HepG2 (cell line): ENCODE results near the gene SERTAD1. TPM values are rescaled to one million over a fixed set of nuclear protein-coding genes. Genes with fewer than 3 reads are reported as not detected.

Experiments used
- BHLHE40 ChIP-seq: IDR thresholded peaks from 2 replicates; pipeline ENCODE4 v1.6.1; 2011; ENCODE audit warnings: low read length, improper control_type of control experiment
- FOXK1 ChIP-seq: sonication (generic); formaldehyde crosslinking; IDR thresholded peaks from 2 replicates; pipeline ENCODE4 v1.4.0; 2020; ENCODE audit warnings: low read depth, missing genetic modification reagents, borderline replicate concordance
- HOXA5 ChIP-seq: sonication (generic); formaldehyde crosslinking; IDR thresholded peaks from 2 replicates; pipeline ENCODE4 v1.4.0; 2020; ENCODE audit warnings: missing genetic modification reagents
- KMT2B ChIP-seq: IDR thresholded peaks from 2 replicates; pipeline ENCODE4 v1.6.1; 2016; ENCODE audit warnings: missing genetic modification reagents, missing compliant biosample characterization
- SP1 ChIP-seq, 2 experiments: fragments of 450-650 bp in 1 of 2; sonication (generic) in 1 of 2; formaldehyde crosslinking in 1 of 2; IDR thresholded peaks; 2 replicates each; pipeline versions ENCODE4 v1.4.0 to v1.6.1; 2016 to 2020; ENCODE audit warnings: missing genetic modification reagents in 1 of 2
- SPEN ChIP-seq: sonication (generic); formaldehyde crosslinking; IDR thresholded peaks from 2 replicates; pipeline ENCODE4 v1.5.1; 2020; ENCODE audit warnings: low read depth, mild to moderate bottlenecking, missing genetic modification reagents
- ZC3H13 ChIP-seq: sonication (generic); formaldehyde crosslinking; IDR thresholded peaks from 2 replicates; pipeline ENCODE4 v1.8.1; 2023; ENCODE audit warnings: mild to moderate bottlenecking, missing genetic modification reagents, moderate library complexity
- ZNF292 ChIP-seq: sonication (generic); formaldehyde crosslinking; IDR thresholded peaks from 2 replicates; pipeline ENCODE4 v1.8.1; 2022; ENCODE audit warnings: mild to moderate bottlenecking, low read depth, missing genetic modification reagents, borderline replicate concordance
- ZNF660 ChIP-seq: sonication (generic); formaldehyde crosslinking; IDR thresholded peaks from 2 replicates; pipeline ENCODE4 v1.5.1; 2020; ENCODE audit warnings: mild to moderate bottlenecking, low read depth, missing genetic modification reagents, borderline replicate concordance
- ZNF788 ChIP-seq: sonication (generic); formaldehyde crosslinking; IDR thresholded peaks from 2 replicates; pipeline ENCODE4 v1.5.0; 2020; ENCODE audit warnings: mild to moderate bottlenecking, missing genetic modification reagents, borderline replicate concordance
- ZSCAN21 ChIP-seq: sonication (generic); formaldehyde crosslinking; IDR thresholded peaks from 2 replicates; pipeline ENCODE4 v1.8.0; 2022; ENCODE audit warnings: mild to moderate bottlenecking, missing genetic modification reagents, moderate library complexity, borderline replicate concordance
- polyA plus RNA-seq, 8 experiments: library from polyadenylated mRNA; depleted of rRNA in 3 of 8; stranded (reverse) in 7 of 8; unstranded in 1 of 8; fragments of >200 nt; fragmentation: Illumina TruSeq in 4 of 8; extraction: Trizol in 4 of 8; gene quantifications; 2 replicates each; pipeline versions ENCODE4 v1.2.1 to v1.2.3, GENCODE V29; 2011 to 2016; ENCODE audit warnings: low read depth in 4 of 8, missing spikeins in 1 of 8, mixed read lengths in 1 of 8; ENCODE audit not compliant: insufficient read depth in 1 of 8
- total RNA-seq, 5 experiments: library from RNA; depleted of rRNA; stranded (reverse); fragments of >200 nt; fragmentation: Illumina TruSeq; extraction: Trizol; gene quantifications; 2 replicates each; pipeline ENCODE4 v1.2.3, GENCODE V29; 2016; ENCODE audit warnings: low read depth in 1 of 5
- TF ChIP-seq, protein P1 (sequence below): sonication (generic); formaldehyde crosslinking; IDR thresholded peaks from 2 replicates; pipeline ENCODE4 v1.5.0; 2020; ENCODE audit warnings: missing genetic modification reagents
- TF ChIP-seq, protein P2 (sequence below): sonication (generic); formaldehyde crosslinking; IDR thresholded peaks from 2 replicates; pipeline ENCODE4 v1.4.0; 2020; ENCODE audit warnings: missing genetic modification reagents, borderline replicate concordance
- TF ChIP-seq, protein P3 (sequence below): sonication (generic); formaldehyde crosslinking; IDR thresholded peaks from 2 replicates; pipeline ENCODE4 v1.4.0; 2020; ENCODE audit warnings: missing genetic modification reagents
- TF ChIP-seq, protein P4 (sequence below): sonication (generic); formaldehyde crosslinking; IDR thresholded peaks from 2 replicates; pipeline ENCODE4 v1.4.0; 2020; ENCODE audit warnings: missing genetic modification reagents, low read depth, mild to moderate bottlenecking, borderline replicate concordance
- TF ChIP-seq, protein P5 (sequence below): sonication (generic); formaldehyde crosslinking; IDR thresholded peaks from 2 replicates; pipeline ENCODE4 v1.5.0; 2020; ENCODE audit warnings: missing genetic modification reagents, mild to moderate bottlenecking, borderline replicate concordance
- TF ChIP-seq, protein P6 (sequence below): IDR thresholded peaks from 2 replicates; pipeline ENCODE4 v1.6.1; 2018; ENCODE audit warnings: missing genetic modification reagents

Gene SERTAD1
- total and polyA plus RNA-seq, 2 of the 13 experiments (the other 11 are each of a cell fraction or from before 2014, with no cell fraction given) = 4.3 to 4.5 TPM

DNA sequence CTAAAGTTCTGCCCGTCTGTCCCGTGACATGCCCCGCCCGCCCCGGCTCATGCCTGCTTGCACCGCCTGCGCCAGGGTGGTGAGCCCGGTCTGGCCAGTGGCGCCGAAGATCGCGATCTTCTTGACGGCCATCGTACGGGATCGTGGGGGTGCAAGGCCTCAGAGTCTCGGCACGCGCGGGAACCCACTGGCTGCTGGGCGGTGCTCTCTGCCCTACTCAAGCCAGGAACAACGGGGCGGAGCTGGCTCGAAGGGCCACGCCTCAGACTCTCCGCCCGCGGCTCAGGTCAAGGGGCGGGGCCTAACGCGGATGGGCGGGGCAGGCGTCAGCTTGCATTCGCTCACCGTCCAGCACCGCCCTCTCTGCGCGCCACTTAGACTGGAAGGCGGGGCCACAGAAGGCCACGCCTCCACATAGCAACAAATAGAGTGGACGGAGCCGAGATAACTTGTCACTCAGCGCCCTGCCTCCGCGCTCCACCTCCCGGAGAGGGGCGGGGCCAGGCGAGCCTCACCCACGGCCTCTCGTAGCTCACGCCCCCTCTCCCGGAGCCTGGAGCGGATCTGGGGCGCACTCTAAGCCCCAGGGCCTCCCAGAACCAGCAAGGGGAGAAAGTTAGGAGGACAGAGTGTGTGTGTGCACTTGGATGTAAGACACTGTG, 39.9 kb upstream of the SERTAD1 start, which contains the start of gene BLVRB (continued):
- TF ChIP-seq, protein P1, sequence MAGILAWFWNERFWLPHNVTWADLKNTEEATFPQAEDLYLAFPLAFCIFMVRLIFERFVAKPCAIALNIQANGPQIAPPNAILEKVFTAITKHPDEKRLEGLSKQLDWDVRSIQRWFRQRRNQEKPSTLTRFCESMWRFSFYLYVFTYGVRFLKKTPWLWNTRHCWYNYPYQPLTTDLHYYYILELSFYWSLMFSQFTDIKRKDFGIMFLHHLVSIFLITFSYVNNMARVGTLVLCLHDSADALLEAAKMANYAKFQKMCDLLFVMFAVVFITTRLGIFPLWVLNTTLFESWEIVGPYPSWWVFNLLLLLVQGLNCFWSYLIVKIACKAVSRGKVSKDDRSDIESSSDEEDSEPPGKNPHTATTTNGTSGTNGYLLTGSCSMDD (CRISPR knock-in tag) = 0 out of 2 replicates have a peak, but pooled peaks have one; percentile 58
- TF ChIP-seq, protein P2, sequence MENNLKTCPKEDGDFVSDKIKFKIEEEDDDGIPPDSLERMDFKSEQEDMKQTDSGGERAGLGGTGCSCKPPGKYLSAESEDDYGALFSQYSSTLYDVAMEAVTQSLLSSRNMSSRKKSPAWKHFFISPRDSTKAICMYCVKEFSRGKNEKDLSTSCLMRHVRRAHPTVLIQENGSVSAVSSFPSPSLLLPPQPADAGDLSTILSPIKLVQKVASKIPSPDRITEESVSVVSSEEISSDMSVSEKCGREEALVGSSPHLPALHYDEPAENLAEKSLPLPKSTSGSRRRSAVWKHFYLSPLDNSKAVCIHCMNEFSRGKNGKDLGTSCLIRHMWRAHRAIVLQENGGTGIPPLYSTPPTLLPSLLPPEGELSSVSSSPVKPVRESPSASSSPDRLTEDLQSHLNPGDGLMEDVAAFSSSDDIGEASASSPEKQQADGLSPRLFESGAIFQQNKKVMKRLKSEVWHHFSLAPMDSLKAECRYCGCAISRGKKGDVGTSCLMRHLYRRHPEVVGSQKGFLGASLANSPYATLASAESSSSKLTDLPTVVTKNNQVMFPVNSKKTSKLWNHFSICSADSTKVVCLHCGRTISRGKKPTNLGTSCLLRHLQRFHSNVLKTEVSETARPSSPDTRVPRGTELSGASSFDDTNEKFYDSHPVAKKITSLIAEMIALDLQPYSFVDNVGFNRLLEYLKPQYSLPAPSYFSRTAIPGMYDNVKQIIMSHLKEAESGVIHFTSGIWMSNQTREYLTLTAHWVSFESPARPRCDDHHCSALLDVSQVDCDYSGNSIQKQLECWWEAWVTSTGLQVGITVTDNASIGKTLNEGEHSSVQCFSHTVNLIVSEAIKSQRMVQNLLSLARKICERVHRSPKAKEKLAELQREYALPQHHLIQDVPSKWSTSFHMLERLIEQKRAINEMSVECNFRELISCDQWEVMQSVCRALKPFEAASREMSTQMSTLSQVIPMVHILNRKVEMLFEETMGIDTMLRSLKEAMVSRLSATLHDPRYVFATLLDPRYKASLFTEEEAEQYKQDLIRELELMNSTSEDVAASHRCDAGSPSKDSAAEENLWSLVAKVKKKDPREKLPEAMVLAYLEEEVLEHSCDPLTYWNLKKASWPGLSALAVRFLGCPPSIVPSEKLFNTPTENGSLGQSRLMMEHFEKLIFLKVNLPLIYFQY = 0 out of 2 replicates have a peak, but pooled peaks have one; percentile 17
- peak; percentile 84 for TF ChIP-seq ZC3H13 (CRISPR knock-in tag)
- TF ChIP-seq SP1 (IDR thresholded peaks at IDR 0.05) = 0 out of 2 replicates have a peak, but pooled peaks have one; percentile 48
- TF ChIP-seq SP1 (CRISPR knock-in tag; IDR thresholded peaks at IDR 0.05) = peak; percentile 90
- peak; percentile 40; the same call in 1 of the 2 replicates for TF ChIP-seq ZNF788 (CRISPR knock-in tag)
- TF ChIP-seq ZNF660 (CRISPR knock-in tag) = no peak
- TF ChIP-seq, protein P3, sequence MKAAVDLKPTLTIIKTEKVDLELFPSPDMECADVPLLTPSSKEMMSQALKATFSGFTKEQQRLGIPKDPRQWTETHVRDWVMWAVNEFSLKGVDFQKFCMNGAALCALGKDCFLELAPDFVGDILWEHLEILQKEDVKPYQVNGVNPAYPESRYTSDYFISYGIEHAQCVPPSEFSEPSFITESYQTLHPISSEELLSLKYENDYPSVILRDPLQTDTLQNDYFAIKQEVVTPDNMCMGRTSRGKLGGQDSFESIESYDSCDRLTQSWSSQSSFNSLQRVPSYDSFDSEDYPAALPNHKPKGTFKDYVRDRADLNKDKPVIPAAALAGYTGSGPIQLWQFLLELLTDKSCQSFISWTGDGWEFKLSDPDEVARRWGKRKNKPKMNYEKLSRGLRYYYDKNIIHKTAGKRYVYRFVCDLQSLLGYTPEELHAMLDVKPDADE (CRISPR knock-in tag) = no peak
- TF ChIP-seq SPEN (CRISPR knock-in tag) = no peak; the same call in 1 of the 2 replicates
- peak; percentile 17; the same call in 1 of the 2 replicates for TF ChIP-seq FOXK1 (CRISPR knock-in tag)
- peak; percentile 35; the same call in 1 of the 2 replicates for TF ChIP-seq KMT2B (CRISPR knock-in tag)
- TF ChIP-seq ZNF292 (CRISPR knock-in tag) = peak; percentile 63; the same call in 1 of the 2 replicates
- peak; percentile 87 for TF ChIP-seq BHLHE40
- TF ChIP-seq, protein P4, sequence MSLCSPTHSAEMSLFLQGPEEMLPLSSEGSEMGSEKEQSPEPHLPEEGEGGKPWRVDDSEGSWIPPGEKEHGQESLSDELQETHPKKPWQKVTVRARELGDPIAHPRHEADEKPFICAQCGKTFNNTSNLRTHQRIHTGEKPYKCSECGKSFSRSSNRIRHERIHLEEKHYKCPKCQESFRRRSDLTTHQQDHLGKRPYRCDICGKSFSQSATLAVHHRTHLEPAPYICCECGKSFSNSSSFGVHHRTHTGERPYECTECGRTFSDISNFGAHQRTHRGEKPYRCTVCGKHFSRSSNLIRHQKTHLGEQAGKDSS = no peak
- TF ChIP-seq, protein P5, sequence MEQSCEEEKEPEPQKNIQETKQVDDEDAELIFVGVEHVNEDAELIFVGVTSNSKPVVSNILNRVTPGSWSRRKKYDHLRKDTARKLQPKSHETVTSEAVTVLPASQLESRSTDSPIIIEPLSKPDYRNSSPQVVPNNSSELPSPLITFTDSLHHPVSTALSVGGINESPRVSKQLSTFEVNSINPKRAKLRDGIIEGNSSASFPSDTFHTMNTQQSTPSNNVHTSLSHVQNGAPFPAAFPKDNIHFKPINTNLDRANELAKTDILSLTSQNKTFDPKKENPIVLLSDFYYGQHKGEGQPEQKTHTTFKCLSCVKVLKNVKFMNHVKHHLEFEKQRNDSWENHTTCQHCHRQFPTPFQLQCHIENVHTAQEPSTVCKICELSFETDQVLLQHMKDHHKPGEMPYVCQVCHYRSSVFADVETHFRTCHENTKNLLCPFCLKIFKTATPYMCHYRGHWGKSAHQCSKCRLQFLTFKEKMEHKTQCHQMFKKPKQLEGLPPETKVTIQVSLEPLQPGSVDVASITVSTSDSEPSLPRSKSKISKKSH (CRISPR knock-in tag) = peak; percentile 82; the same call in 1 of the 2 replicates
- TF ChIP-seq, protein P6, sequence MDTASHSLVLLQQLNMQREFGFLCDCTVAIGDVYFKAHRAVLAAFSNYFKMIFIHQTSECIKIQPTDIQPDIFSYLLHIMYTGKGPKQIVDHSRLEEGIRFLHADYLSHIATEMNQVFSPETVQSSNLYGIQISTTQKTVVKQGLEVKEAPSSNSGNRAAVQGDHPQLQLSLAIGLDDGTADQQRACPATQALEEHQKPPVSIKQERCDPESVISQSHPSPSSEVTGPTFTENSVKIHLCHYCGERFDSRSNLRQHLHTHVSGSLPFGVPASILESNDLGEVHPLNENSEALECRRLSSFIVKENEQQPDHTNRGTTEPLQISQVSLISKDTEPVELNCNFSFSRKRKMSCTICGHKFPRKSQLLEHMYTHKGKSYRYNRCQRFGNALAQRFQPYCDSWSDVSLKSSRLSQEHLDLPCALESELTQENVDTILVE (CRISPR knock-in tag) = 0 out of 2 replicates have a peak, but pooled peaks have one; percentile 16
- TF ChIP-seq ZSCAN21 (CRISPR knock-in tag) = peak; percentile 76; the same call in 1 of the 2 replicates
- no peak for TF ChIP-seq HOXA5 (CRISPR knock-in tag)
